Mucosa of stomach (tissue), 1 donor: ENCODE data around the gene SLCO2B1.

Source experiments
- H3K27me3 ChIP-seq: one replicate; pipeline ENCODE4 v1.7.0; 2013; ENCODE audit warnings: mild to moderate bottlenecking, low read length; ENCODE audit not compliant: control insufficient read depth, insufficient read depth
- H3K36me3 ChIP-seq: one replicate; pipeline ENCODE4 v1.7.0; 2013; ENCODE audit warnings: low read length; ENCODE audit not compliant: control insufficient read depth, insufficient read depth
- H3K4me1 ChIP-seq: one replicate; pipeline ENCODE4 v1.7.0; 2013; ENCODE audit warnings: mild to moderate bottlenecking, low read length; ENCODE audit not compliant: control insufficient read depth, insufficient read depth
- H3K4me3 ChIP-seq: one replicate; pipeline ENCODE4 v1.7.0; 2013; ENCODE audit warnings: low read length
- H3K9ac ChIP-seq: one replicate; pipeline ENCODE4 v1.7.0; 2013; ENCODE audit warnings: mild to moderate bottlenecking, low read length, moderate library complexity
- H3K9me3 ChIP-seq: one replicate; pipeline ENCODE4 v1.7.0; 2013; ENCODE audit warnings: mild to moderate bottlenecking, low read length, moderate library complexity; ENCODE audit not compliant: control insufficient read depth
- donor health status: Pancreatic carcinoma.

The SLCO2B1 gene

DNA sequence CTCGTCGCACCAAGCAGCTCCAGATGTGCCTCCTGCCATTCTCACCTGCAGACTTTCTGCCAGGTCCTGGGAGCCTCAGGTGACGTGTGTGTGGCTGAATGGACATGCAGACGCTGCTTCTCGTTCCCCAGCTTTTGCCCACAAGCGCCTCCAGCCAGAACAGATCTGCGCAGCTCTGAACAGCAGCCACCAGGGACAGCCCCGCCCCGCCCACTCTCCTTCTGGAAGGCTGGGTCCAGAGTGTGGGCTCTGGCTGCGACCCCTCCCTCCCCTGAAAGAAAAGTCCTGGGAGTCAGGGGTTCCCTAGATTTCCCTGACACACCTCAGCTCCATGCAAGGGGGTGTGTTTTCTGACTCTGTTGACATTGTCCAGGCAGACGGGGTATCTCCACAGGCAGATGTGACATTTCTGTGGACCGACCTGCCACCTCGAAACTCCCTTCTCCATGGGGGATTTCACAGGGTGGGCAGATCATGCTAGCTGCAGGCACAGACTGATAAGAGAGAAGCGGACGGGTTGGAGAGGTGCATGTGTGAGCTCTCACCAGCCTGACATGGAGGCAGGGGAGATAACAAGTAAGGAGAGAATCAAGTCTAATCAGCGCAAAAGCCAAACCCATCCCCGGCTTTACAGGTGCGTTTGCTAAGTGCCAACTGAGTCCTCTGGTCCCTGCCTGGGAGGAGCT, 19.8 kb downstream of the SLCO2B1 start:
- H3K9ac ChIP-seq = no peak overlapping the region
- no peaks in the 10 kb centered on the region for H3K36me3 ChIP-seq
- H3K27me3 ChIP-seq = no peaks in the 10 kb centered on the region
- no peak overlapping the region for H3K4me3 ChIP-seq
- no peaks in the 10 kb centered on the region for H3K9me3 ChIP-seq
- H3K4me1 ChIP-seq = peaks cover 38% of the 10 kb centered on the region

DNA sequence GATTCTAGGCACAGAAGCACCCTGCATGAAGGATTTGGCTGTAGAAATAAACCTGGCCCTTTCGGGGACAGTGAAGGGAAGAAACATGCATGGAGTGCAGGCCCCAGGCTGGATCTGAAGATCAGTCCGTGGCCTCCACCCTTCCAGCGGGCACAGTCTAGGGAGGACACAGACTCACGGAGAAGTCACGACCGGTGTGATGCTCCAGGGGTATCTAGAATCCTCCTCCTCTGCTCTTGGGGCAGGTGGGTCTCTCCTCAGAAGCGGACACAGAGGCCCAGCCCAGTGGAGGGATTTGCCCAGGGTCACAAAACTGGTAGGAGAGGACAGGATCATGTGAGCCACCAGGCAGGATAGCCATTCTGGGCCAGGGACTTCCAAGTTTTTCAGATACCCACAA, 22.4 kb downstream of the SLCO2B1 start:
- no peak overlapping the region for H3K9ac ChIP-seq
- H3K27me3 ChIP-seq = no peaks in the 10 kb centered on the region
- H3K36me3 ChIP-seq = no peaks in the 10 kb centered on the region
- H3K9me3 ChIP-seq = no peaks in the 10 kb centered on the region
- peaks cover 28% of the 10 kb centered on the region for H3K4me1 ChIP-seq
- no peak overlapping the region for H3K4me3 ChIP-seq

DNA sequence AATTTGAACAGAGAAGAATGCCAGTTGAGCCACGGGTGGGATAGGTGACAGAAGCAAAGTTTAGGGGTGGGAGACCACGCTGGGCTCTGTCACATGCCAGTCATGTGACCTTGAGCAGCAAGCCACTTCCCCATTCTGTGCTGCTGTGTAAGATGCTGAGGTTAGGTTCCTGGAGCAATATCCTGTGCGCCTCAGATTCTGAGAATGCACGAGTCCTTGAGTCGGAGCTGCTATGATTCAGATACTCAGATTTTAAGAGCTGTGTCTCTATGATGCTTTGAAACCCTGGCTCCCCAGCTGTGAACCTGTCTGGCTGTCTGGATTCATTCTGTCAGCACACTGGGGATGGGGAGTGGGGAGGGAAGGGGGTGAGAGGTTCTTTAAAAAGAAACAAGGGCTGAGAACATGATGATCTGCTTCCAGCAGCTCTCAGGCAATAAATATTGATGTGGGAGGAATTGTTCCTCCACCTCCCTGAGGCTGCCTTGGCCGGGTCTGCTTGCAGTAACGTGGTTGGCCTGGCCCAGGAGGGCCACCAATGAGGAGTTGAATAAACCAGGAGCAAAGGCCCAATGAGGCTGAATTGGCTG, 24.0 kb downstream of the SLCO2B1 start:
- Histone ChIP-seq H3K27me3 (no peaks in the 10 kb centered on the region), H3K4me1 (peaks cover 16% of the 10 kb centered on the region), H3K4me3 (no peak overlapping the region), H3K9me3 (no peaks in the 10 kb centered on the region), H3K9ac (no peak overlapping the region), H3K36me3 (no peaks in the 10 kb centered on the region)

DNA sequence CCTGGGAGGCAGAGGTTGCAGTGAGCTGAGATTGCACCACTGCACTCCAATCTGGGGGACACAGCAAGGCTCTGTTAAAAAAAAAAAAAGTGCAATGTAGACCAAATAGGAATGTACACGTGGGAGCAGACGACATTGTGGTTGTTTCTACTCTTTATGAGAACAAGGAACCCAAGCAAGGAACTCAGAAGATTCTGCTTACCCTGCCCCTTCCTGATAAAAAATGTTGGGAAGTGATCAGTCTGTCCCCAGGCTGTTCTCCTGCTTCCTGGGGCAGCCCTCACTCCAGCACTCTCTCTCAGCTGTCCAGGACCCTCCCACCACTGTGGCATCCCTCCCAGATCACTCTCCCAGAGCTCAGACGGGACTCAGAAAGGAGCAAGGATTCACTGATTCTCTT, 31.8 kb downstream of the SLCO2B1 start:
- no peak overlapping the region for H3K9ac ChIP-seq
- no peaks in the 10 kb centered on the region for H3K9me3 ChIP-seq
- H3K4me1 ChIP-seq = peaks cover 5% of the 10 kb centered on the region
- H3K36me3 ChIP-seq = no peaks in the 10 kb centered on the region
- no peaks in the 10 kb centered on the region for H3K27me3 ChIP-seq
- H3K4me3 ChIP-seq = no peak overlapping the region

DNA sequence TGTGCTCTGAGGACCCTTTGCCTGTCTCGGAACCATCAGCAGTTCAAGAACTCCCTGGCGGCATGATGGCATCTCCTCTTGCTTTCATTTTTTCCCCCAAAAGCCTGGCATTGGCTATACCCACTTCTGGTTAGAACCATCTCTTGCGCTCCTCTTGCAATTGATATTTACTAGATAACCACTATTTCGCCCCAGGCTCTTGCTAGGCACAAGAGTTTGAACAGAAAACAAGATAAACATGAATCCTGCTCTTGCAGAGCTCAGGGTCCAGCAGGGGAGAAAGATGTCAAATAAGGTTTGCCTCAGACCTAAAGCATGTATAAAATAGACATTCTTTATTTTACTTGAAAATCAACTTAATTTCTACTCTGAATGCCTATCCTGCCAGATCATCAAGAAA, 33.1 kb downstream of the SLCO2B1 start:
- no peak overlapping the region for H3K9ac ChIP-seq
- no peaks in the 10 kb centered on the region for H3K27me3 ChIP-seq
- no peaks in the 10 kb centered on the region for H3K9me3 ChIP-seq
- H3K4me3 ChIP-seq = no peak overlapping the region
- H3K36me3 ChIP-seq = no peaks in the 10 kb centered on the region
- peaks cover 5% of the 10 kb centered on the region for H3K4me1 ChIP-seq

DNA sequence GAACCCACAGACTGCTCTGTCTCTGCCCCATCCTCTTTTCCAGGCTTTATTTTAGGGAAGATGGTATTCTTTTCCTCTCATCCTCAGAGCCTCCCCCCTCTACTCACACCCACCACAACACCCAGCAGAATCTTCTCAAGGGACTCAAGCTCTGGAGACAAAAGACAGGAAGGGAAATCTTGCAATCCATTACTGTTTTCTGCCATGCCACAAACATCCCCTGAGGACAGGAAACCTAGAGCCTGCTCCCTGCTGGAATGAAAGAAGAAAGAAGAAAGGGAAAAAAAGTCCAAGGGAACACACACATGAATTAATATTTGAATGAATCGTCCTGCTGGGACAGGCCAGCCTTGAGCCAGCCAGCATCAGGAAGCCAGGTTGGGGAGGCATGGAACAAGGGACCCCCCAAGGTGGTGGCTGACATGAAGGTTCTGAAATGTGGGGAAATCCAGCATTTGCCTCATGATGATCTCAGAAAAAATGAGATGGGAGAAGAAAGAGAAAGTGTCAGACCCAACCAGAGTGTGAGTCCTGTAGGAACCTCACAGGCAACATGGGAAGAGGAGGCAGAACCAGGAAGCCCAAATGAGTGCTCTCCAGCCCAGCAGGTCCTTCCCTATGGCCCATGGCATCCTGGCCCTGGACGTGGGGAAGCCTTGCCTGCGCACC, 34.0 kb downstream of the SLCO2B1 start:
- H3K36me3 ChIP-seq = no peaks in the 10 kb centered on the region
- no peak overlapping the region for H3K9ac ChIP-seq
- H3K9me3 ChIP-seq = no peaks in the 10 kb centered on the region
- H3K4me3 ChIP-seq = no peak overlapping the region
- peaks cover 5% of the 10 kb centered on the region for H3K4me1 ChIP-seq
- H3K27me3 ChIP-seq = no peaks in the 10 kb centered on the region

DNA sequence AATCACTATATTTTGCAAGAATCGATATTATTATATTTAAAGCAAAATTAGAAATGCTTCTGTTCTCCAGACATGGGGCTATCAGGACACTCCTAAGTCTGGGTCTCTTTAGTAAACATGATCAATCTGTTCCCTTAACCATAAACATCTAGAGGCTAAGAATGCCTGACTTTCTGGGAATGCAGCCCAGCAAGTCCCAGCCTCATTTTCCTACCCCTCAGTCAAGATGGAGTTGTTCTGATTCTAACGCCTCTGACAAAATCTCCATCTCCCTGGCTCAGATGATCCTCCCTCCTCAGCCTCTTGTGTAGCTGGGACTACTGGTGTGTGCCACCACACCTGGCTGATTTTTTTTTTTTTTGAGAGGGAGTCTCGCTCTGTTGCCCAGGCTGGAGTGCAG, 35.0 kb downstream of the SLCO2B1 start:
- peaks cover 12% of the 10 kb centered on the region for H3K4me1 ChIP-seq
- H3K9me3 ChIP-seq = no peaks in the 10 kb centered on the region
- H3K4me3 ChIP-seq = no peak overlapping the region
- no peaks in the 10 kb centered on the region for H3K27me3 ChIP-seq
- no peak overlapping the region for H3K9ac ChIP-seq
- H3K36me3 ChIP-seq = no peaks in the 10 kb centered on the region

DNA sequence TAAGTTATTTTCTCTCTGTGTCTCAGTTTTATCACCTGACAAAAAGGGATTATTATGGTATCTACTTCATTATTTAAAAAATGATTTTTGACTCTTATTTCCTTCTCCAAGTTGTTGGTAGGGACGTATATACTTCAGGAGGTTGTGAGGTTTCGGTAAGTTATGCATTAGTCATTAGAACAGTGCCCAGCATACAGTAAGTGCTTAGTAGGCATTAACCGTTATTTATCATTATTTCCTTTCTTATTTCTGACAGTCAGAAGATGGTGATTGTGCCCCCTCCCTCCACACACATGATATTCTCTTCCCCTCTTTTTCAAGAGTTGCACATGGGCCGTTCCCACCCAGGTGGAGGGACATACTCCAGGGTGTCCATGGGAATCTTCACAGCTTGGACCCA, 36.1 kb downstream of the SLCO2B1 start:
- Histone ChIP-seq H3K4me3 (no peak overlapping the region), H3K4me1 (peaks cover 11% of the 10 kb centered on the region), H3K36me3 (no peaks in the 10 kb centered on the region), H3K9me3 (no peaks in the 10 kb centered on the region), H3K9ac (no peak overlapping the region), H3K27me3 (no peaks in the 10 kb centered on the region)

DNA sequence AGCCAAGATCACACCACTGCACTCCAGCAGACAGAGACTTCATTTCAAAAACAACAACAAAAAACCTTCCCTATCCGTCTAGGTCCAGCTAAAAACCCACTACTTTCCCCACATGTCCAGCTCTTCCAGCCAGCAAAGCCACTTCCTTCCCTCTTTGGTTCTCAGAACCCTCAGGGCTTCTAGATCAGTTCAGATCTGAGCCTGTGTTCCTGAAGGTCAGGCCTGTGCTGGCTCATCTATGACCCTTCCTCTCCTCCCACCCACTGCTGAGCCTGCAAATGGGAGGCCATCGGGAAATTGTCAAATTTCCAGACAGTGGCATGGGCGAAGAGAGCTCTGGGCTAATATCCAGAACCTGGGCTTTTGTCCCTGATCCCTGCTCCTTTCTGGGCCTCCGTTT, 37.8 kb downstream of the SLCO2B1 start:
- no peaks in the 10 kb centered on the region for H3K36me3 ChIP-seq
- no peaks in the 10 kb centered on the region for H3K9me3 ChIP-seq
- no peak overlapping the region for H3K9ac ChIP-seq
- no peaks in the 10 kb centered on the region for H3K27me3 ChIP-seq
- peaks cover 11% of the 10 kb centered on the region for H3K4me1 ChIP-seq
- no peak overlapping the region for H3K4me3 ChIP-seq

DNA sequence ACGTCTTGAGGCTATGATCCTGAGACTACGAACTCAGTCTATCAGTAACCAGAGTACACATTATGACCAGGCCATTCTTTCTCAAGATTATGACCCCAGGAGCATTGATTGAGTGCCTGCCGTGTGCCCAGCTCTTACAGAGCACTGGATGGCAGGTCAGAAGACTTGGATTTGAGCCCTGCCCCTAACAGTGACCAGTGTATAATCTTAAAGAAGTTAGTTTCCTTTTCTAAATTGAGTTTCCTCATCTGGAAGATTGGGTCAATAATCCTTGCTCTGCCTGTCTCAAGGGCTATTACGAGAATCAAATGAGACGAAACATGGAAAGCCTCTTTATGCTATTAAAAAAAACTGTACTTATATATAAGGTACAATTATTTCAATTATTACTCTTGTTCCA, 38.2 kb downstream of the SLCO2B1 start:
- H3K27me3 ChIP-seq = no peaks in the 10 kb centered on the region
- peaks cover 11% of the 10 kb centered on the region for H3K4me1 ChIP-seq
- no peak overlapping the region for H3K9ac ChIP-seq
- no peaks in the 10 kb centered on the region for H3K9me3 ChIP-seq
- H3K36me3 ChIP-seq = no peaks in the 10 kb centered on the region
- H3K4me3 ChIP-seq = no peak overlapping the region

DNA sequence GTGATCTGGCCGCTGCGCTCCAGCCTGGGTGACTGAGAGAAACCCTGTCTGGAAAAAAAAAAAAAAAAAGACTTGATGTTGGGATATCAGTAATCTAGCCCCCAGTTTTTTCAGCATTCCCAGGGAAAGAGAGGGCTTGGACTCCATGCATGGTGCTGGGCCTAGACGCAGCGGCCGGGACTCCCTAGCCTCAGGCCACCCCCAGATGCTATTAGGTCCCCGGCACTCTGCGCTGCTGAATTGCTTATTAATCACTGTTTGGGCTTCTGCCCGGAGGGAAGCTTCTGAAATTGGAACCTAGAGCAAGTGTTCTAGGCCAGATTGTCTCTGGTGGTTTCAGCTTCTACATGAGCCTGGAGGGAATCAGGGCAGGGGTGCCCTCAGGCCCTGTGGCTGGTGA, 39.0 kb downstream of the SLCO2B1 start:
- H3K4me3 ChIP-seq = no peak overlapping the region
- peaks cover 11% of the 10 kb centered on the region for H3K4me1 ChIP-seq
- H3K9me3 ChIP-seq = no peaks in the 10 kb centered on the region
- no peaks in the 10 kb centered on the region for H3K27me3 ChIP-seq
- H3K9ac ChIP-seq = no peak overlapping the region
- H3K36me3 ChIP-seq = no peaks in the 10 kb centered on the region

DNA sequence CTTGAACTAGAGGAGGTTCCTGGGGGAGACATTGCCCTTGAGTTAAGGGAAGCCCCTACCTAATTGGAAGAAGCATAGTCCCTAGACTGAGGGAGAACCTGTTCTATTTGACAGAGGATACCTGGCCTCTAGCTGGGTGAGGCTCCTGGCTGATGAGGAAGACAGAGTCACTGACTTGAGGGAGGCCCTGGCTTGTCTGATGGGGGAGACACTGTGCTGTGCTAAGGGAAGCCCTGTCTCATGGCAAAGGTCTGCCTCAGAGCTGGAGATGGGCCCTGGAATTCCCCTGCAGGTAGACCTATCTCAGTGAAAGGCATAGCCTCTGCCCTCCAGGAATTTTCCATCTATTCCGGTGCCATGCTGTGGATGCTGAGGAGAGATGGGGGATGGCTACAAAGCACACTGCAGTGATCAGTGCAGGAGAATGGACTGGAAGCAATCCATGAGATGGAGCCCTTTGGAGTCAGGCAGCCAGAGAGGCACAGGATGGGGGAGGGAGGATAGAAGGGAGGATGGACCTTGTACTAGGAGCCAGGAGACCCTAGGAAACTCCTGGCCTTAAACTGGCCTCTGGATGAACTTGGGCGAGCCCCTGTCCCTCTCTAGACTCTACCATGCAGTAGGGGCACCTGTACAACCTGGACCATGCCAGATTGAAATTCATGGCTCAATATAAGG, 39.9 kb downstream of the SLCO2B1 start:
- Histone ChIP-seq H3K4me1 (peaks cover 11% of the 10 kb centered on the region), H3K27me3 (no peaks in the 10 kb centered on the region), H3K36me3 (no peaks in the 10 kb centered on the region), H3K4me3 (no peak overlapping the region), H3K9ac (no peak overlapping the region), H3K9me3 (no peaks in the 10 kb centered on the region)
